GM12801 (cell line): ENCODE data around the gene AKAP6.

Experiments used
- CTCF ChIP-seq: IDR thresholded peaks from one replicate; pipeline ENCODE4 v1.5.1; 2011; ENCODE audit warnings: control low read depth; ENCODE audit not compliant: insufficient read length; ENCODE audit errors: extremely low read depth

AKAP6 gene

DNA sequence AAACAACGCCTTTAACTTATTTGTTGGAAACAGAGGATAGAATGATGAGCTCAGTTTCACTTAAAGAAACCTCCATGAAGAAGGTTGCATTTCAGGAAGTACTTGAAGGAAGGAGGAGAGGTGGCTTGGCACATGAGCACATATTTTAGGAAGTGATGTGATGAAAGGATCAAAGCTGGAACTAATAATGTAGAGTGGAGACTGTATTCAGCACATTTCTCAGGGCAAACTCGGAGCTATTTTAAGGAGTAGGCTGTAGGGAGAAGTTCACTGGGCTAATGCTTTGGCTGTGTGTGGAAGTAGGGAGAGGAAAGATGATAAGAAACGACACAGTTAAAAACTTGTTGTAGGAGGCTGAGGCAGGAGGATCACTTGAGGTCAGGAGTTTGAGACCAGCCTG, 272.8 kb downstream of the AKAP6 start:
- TF ChIP-seq CTCF, result no peak

DNA sequence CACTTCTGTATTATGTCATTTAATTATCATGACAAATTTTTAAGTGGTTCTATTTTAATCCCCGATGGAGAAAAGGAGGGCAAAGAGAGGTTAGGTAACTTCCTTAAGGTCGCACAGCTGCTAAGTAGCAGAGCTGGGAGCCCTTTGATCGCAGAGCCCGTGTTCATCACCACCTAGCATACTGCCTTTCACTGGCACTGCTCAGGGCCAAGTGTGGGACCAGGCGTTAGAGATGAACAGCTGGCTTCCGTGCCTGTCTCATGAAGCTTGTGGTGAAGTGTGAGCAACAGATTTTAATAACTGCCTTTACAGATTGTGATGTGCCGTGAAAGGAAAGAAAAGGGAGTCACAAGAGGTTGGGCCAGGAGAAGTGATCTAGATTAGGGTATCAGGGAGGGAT, 273.6 kb downstream of the AKAP6 start:
- TF ChIP-seq CTCF, result no peak

- TF ChIP-seq CTCF, result no peak
Measured at GRCh38 chr14:32603992-32604565, 275.0 kb downstream of the AKAP6 start.

GRCh38 chr14:32606301-32606700, 277.2 kb downstream of the AKAP6 start:
- TF ChIP-seq CTCF, result no peak

DNA sequence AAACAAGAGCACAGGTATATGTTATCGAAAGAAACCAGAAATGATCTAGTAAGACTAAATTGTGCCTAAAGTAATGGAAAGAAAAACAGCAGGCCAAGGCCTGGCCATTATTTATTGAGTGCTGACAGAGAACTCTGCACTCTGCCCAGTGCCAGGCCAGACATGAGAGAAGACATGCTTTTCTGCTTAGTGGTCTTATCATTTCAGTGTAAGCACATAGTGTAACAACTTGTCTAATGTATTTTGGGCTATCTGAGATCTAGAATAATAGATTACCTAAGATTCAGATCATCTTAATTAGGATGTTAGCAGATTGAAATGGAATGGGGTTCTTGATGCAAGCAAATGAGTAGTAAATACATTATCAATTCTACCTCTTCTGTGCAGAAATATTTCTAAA, 278.3 kb downstream of the AKAP6 start:
- no peak for TF ChIP-seq CTCF

- no peak for TF ChIP-seq CTCF
Measured at GRCh38 chr14:32608857-32609256, 279.8 kb downstream of the AKAP6 start.

GRCh38 chr14:32609388-32609787, 280.3 kb downstream of the AKAP6 start:
- TF ChIP-seq CTCF, result no peak

GRCh38 chr14:32611752-32612151, 282.7 kb downstream of the AKAP6 start:
- no peak for TF ChIP-seq CTCF
